Fibroblast of lung (primary cell): Measurements from ENCODE around the gene KRT2. TPM values are rescaled to one million over a fixed set of nuclear protein-coding genes. Genes with fewer than 3 reads are reported as not detected.

ENCODE experiments used
- DNase-seq, 2 donors: peaks; one replicate each; pipeline versions ENCODE4 v3.0.0 to v3.0.0-alpha.2; 2010; ENCODE audit warnings: low read depth in 2 of 2
- H2AFZ ChIP-seq: 2 replicates; pipeline ENCODE4 v1.5.1; 2012; ENCODE audit warnings: low read length, control low read depth, inconsistent platforms
- H3K27ac ChIP-seq: 2 replicates; pipeline ENCODE4 v1.5.1; 2011; ENCODE audit warnings: low read length, control low read depth; ENCODE audit not compliant: insufficient read depth
- H3K27me3 ChIP-seq: 2 replicates; pipeline ENCODE4 v1.5.1; 2011; ENCODE audit warnings: mild to moderate bottlenecking, low read length; ENCODE audit not compliant: control insufficient read depth, insufficient read depth
- H3K36me3 ChIP-seq: 2 replicates; pipeline ENCODE4 v1.5.1; 2011; ENCODE audit warnings: low read length; ENCODE audit not compliant: control insufficient read depth, insufficient read depth
- H3K4me1 ChIP-seq: 2 replicates; pipeline ENCODE4 v1.5.1; 2011; ENCODE audit warnings: low read length; ENCODE audit not compliant: control insufficient read depth, insufficient read depth; ENCODE audit errors: extremely low read depth
- H3K4me2 ChIP-seq: 2 replicates; pipeline ENCODE4 v1.5.1; 2011; ENCODE audit warnings: low read length, control low read depth; ENCODE audit not compliant: insufficient read depth; ENCODE audit errors: extremely low read depth
- H3K4me3 ChIP-seq, 4 experiments: fragments of 200-600 bp in 1 of 4; sonication (generic) in 1 of 4; replicated peaks in 1 of 4; 2 replicates each; pipeline ENCODE4 v1.5.1; 2011 to 2016; ENCODE audit warnings: low read length in 4 of 4, low read depth in 3 of 4, mild to moderate bottlenecking in 3 of 4, control low read depth in 2 of 4, inconsistent platforms in 1 of 4, mixed read lengths in 1 of 4; ENCODE audit not compliant: insufficient read depth in 1 of 4; ENCODE audit errors: control extremely low read depth in 1 of 4
- H3K79me2 ChIP-seq: 2 replicates; pipeline ENCODE4 v1.5.1; 2012; ENCODE audit warnings: mild to moderate bottlenecking, low read length, inconsistent platforms; ENCODE audit not compliant: control insufficient read depth, insufficient read depth
- H3K9ac ChIP-seq: 2 replicates; pipeline ENCODE4 v1.5.1; 2011; ENCODE audit warnings: mild to moderate bottlenecking, low read length, control low read depth; ENCODE audit not compliant: insufficient read depth
- H3K9me3 ChIP-seq: 2 replicates; pipeline ENCODE4 v1.5.1; 2012; ENCODE audit warnings: low read depth, low read length; ENCODE audit not compliant: control insufficient read depth, insufficient read depth
- H4K20me1 ChIP-seq: 2 replicates; pipeline ENCODE4 v1.5.1; 2011; ENCODE audit warnings: low read length; ENCODE audit not compliant: control insufficient read depth, insufficient read depth; ENCODE audit errors: extremely low read depth
- EZH2 ChIP-seq: IDR thresholded peaks from 2 replicates; pipeline ENCODE4 v1.5.1; 2012; ENCODE audit warnings: low read length, control low read depth, mild to moderate bottlenecking; ENCODE audit errors: missing control alignments
- polyA plus RNA-seq, 2 donors: library from polyadenylated mRNA; depleted of rRNA in 1 of 2; stranded (reverse) in 1 of 2; unstranded in 1 of 2; fragments of >200 nt; gene quantifications; 2 replicates each; pipeline ENCODE4 v1.2.1, GENCODE V29; 2011 to 2012; ENCODE audit warnings: missing spikeins in 1 of 2
- total RNA-seq: library from RNA; depleted of rRNA; stranded (reverse); fragments of >200 nt; gene quantifications from 2 replicates; pipeline ENCODE4 v1.2.1, GENCODE V29; 2014
- TF ChIP-seq, protein P1 (sequence below), 2 donors: IDR thresholded peaks in 1 of 2; conservative IDR thresholded peaks in 1 of 2; 1 replicate in 1 of 2; 2 replicates in 1 of 2; pipeline ENCODE4 v1.5.1; 2011 to 2012; ENCODE audit warnings: low read length in 2 of 2, control low read depth in 1 of 2, inconsistent platforms in 1 of 2, low read depth in 1 of 2, mild to moderate bottlenecking in 1 of 2

Gene KRT2
- total and polyA plus RNA-seq, 2 donors (not counting 1 experiment from before 2014, with no cell fraction given), result not detected

DNA sequence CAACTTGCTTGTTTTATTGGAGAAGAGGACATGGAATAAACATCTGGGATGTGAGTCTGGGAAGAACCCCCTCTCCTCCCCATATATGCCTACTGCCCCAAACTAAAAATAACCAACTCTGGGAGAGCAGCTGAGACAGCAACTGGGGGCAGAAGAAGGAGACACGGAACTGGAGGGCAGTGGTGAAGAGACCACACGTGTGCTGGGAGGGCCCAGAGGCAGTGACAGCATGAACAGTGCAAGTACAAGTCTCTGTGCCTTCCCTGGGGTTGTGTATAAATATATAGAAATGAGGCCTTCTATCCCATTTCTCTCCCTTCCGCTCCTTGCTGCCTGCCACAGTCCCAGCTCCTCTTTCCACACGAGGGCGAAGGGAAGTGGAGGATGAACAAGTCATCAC lies 29.7 kb downstream of the KRT2 start:
- Histone ChIP-seq H3K4me3 (no peak overlapping the region), H3K9ac (no peak overlapping the region), H4K20me1 (no peaks in the 10 kb centered on the region), H2AFZ (no peak overlapping the region), H3K36me3 (no peaks in the 10 kb centered on the region), H3K4me2 (no peak overlapping the region), H3K4me1 (no peaks in the 10 kb centered on the region), H3K79me2 (no peaks in the 10 kb centered on the region), H3K9me3 (no peaks in the 10 kb centered on the region), H3K27ac (no peak overlapping the region), H3K27me3 (no peaks in the 10 kb centered on the region)
- no peak for DNase-seq
- no peak for TF ChIP-seq EZH2
- TF ChIP-seq, protein P1, sequence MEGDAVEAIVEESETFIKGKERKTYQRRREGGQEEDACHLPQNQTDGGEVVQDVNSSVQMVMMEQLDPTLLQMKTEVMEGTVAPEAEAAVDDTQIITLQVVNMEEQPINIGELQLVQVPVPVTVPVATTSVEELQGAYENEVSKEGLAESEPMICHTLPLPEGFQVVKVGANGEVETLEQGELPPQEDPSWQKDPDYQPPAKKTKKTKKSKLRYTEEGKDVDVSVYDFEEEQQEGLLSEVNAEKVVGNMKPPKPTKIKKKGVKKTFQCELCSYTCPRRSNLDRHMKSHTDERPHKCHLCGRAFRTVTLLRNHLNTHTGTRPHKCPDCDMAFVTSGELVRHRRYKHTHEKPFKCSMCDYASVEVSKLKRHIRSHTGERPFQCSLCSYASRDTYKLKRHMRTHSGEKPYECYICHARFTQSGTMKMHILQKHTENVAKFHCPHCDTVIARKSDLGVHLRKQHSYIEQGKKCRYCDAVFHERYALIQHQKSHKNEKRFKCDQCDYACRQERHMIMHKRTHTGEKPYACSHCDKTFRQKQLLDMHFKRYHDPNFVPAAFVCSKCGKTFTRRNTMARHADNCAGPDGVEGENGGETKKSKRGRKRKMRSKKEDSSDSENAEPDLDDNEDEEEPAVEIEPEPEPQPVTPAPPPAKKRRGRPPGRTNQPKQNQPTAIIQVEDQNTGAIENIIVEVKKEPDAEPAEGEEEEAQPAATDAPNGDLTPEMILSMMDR (conservative IDR thresholded peaks at IDR 0.05 in 1 of 2, IDR thresholded peaks at IDR 0.05 in 1 of 2; ENCODE audit: low read depth in 1 of 2, low read length in 2 of 2), result no peak

DNA sequence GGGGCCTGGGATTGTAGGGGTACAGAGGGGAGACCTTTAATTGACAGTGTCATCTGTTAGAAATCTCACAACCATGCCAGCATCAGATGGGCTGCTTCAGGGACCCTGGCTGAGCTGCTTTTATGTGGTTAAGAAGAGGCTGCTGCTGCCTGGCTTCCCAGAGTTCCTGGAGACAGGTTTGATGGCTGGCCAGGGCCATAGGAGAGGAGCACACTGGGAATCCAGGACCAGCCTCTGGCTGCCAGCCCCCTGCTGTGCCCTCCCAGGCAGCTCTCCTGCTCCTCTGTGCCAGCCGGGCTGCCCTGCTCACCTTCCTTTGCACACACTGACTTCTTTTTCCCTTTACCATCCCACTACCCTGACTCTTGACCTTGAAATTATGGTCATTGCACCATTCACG lies 33.1 kb downstream of the KRT2 start:
- Histone ChIP-seq H3K79me2 (no peaks in the 10 kb centered on the region), H3K27me3 (no peaks in the 10 kb centered on the region), H3K4me3 (no peak overlapping the region)

DNA sequence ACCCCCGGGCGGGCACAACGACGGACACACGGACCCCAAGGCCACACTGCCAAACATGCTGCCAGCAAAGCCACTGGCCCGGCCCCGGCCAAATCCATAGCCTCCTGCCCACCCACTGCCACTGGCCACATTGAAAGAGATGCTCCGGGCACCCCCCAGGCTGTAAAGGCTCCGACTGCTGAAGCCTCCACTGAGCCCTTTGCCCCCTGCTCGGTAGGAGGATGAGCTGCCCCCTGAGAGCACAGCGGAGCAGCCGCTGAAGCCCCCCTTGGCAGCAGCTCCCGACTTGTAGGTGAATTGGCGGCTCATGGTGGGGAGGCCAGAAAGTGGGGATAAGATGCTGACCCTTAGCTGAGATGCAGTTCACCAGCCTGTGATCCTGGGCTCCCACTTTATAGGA lies 33.8 kb downstream of the KRT2 start, which contains the start of gene KRT73:
Gene KRT73 (minus strand): TSS at position 344 of the 400 bp plus-strand sequence. CDS start 35 bp downstream, at position 309.
- Histone ChIP-seq H3K36me3 (no peaks in the 10 kb centered on the region), H3K4me3 (no peak within 1 kb of the TSS), H4K20me1 (peaks cover 2% of the 10 kb centered on the region), H3K4me2 (no peak within 1 kb of the TSS), H3K9ac (no peak within 1 kb of the TSS), H3K27ac (no peak within 1 kb of the TSS), H3K27me3 (no peaks in the 10 kb centered on the region), H3K4me1 (no peaks in the 10 kb centered on the region), H3K9me3 (no peaks in the 10 kb centered on the region), H3K79me2 (no peaks in the 10 kb centered on the region), H2AFZ (no peak within 1 kb of the TSS)
- TF ChIP-seq EZH2, result no peak
- TF ChIP-seq, protein P1 (conservative IDR thresholded peaks at IDR 0.05 in 1 of 2, IDR thresholded peaks at IDR 0.05 in 1 of 2; ENCODE audit: low read depth in 1 of 2, low read length in 2 of 2), result no peak
- DNase-seq, result no peak

More for the DNA sequence above, 33.1 kb downstream of the KRT2 start:
- no peak for DNase-seq
- Histone ChIP-seq H3K4me2 (no peak overlapping the region), H4K20me1 (peaks cover 2% of the 10 kb centered on the region), H2AFZ (no peak overlapping the region), H3K27ac (no peak overlapping the region), H3K9ac (no peak overlapping the region), H3K9me3 (no peaks in the 10 kb centered on the region), H3K36me3 (no peaks in the 10 kb centered on the region), H3K4me1 (no peaks in the 10 kb centered on the region)
- TF ChIP-seq EZH2, result no peak
- TF ChIP-seq, protein P1 (conservative IDR thresholded peaks at IDR 0.05 in 1 of 2, IDR thresholded peaks at IDR 0.05 in 1 of 2; ENCODE audit: low read depth in 1 of 2, low read length in 2 of 2), result no peak
